H1 (cell line): ENCODE results near the gene PCDH9. TPM values are rescaled to one million over a fixed set of nuclear protein-coding genes. Genes with fewer than 3 reads are reported as not detected.

Experiments used
- CTCF ChIA-PET: fragments of 300-600 bp; sonication (Branson Sonifier 250); formaldehyde crosslinking; loops from one replicate; lab custom pipeline; 2021; ENCODE audit not compliant: partially characterized antibody; lab: Charles Lee
- POLR2A ChIA-PET: fragments of 300-600 bp; sonication (Branson Sonifier 250); formaldehyde crosslinking; loops from one replicate; lab custom pipeline; 2021; ENCODE audit warnings: inconsistent platforms; ENCODE audit not compliant: partially characterized antibody; lab: Charles Lee
- DNase-seq, 2 experiments: peaks; one replicate each; pipeline versions ENCODE4 v3.0.0 to v3.0.0-alpha.2; 2010 to 2022; ENCODE audit warnings: low spot score in 2 of 2, low read depth in 1 of 2, mixed read lengths in 1 of 2
- FAIRE-seq: peaks from 2 replicates; lab custom pipeline; 2011; peaks lifted over from hg19 to GRCh38; lab: Jason Lieb, UNC
- H2AFZ ChIP-seq: 2 replicates; pipeline ENCODE4 v1.8.1; 2012; ENCODE audit warnings: low read length, inconsistent platforms
- H2AK5ac ChIP-seq: 2 replicates; pipeline ENCODE4 v1.6.1; 2013; ENCODE audit warnings: low read depth, low read length
- H2BK120ac ChIP-seq: replicated peaks from 2 replicates; pipeline ENCODE3; 2013; ENCODE audit warnings: low read depth, low read length, inconsistent platforms
- H2BK12ac ChIP-seq: 2 replicates; pipeline ENCODE4 v1.6.1; 2013; ENCODE audit warnings: low read depth, low read length
- H2BK15ac ChIP-seq: 2 replicates; pipeline ENCODE4 v1.6.1; 2013; ENCODE audit warnings: low read length
- H2BK20ac ChIP-seq: 2 replicates; pipeline ENCODE4 v1.6.1; 2013; ENCODE audit warnings: low read length
- H2BK5ac ChIP-seq: 2 replicates; pipeline ENCODE4 v1.6.1; 2013; ENCODE audit warnings: low read depth, low read length
- H3K14ac ChIP-seq: 2 replicates; pipeline ENCODE4 v1.6.1; 2013; ENCODE audit warnings: inconsistent platforms; ENCODE audit not compliant: insufficient read length
- H3K18ac ChIP-seq: 2 replicates; pipeline ENCODE4 v1.6.1; 2013; ENCODE audit warnings: low read length; ENCODE audit errors: extremely low read depth
- H3K23ac ChIP-seq: 2 replicates; pipeline ENCODE4 v1.6.1; 2013; ENCODE audit warnings: inconsistent platforms; ENCODE audit not compliant: insufficient read length
- H3K23me2 ChIP-seq: 2 replicates; pipeline ENCODE4 v1.6.1; 2013; ENCODE audit warnings: low read depth, low read length
- H3K27ac ChIP-seq: 2 replicates; pipeline ENCODE4 v1.6.1; 2011; ENCODE audit warnings: low read depth, low read length, inconsistent platforms
- H3K27me3 ChIP-seq, 4 experiments: replicated peaks in 1 of 4; 1 replicate in 1 of 4; 2 replicates in 3 of 4; pipeline versions ENCODE4 v1.6.1 to v1.8.1; 2011 to 2013; ENCODE audit warnings: low read length in 3 of 4, mild to moderate bottlenecking in 3 of 4, inconsistent platforms in 2 of 4, mixed read lengths in 2 of 4, moderate library complexity in 1 of 4; ENCODE audit not compliant: control insufficient read depth in 3 of 4, insufficient read depth in 3 of 4; ENCODE audit errors: extremely low read depth in 1 of 4
- H3K36me3 ChIP-seq, 4 experiments: 2 replicates each; pipeline versions ENCODE4 v1.6.1 to v1.8.1; 2011 to 2013; ENCODE audit warnings: mild to moderate bottlenecking in 4 of 4, low read length in 3 of 4, moderate library complexity in 2 of 4, control low read depth in 1 of 4, inconsistent platforms in 1 of 4; ENCODE audit not compliant: insufficient read depth in 4 of 4, control insufficient read depth in 2 of 4
- H3K4ac ChIP-seq: replicated peaks from 2 replicates; pipeline ENCODE3; 2013; ENCODE audit warnings: low read length, low read depth, mixed read lengths, inconsistent platforms; ENCODE audit not compliant: insufficient read length
- H3K4me1 ChIP-seq, 4 experiments: replicated peaks in 1 of 4; 1 replicate in 1 of 4; 2 replicates in 3 of 4; pipeline versions ENCODE4 v1.6.1 to v1.8.1; 2011 to 2013; ENCODE audit warnings: low read length in 3 of 4, inconsistent platforms in 2 of 4, mixed read lengths in 1 of 4; ENCODE audit not compliant: insufficient read depth in 4 of 4, control insufficient read depth in 3 of 4
- H3K4me2 ChIP-seq, 2 experiments: 2 replicates each; pipeline versions ENCODE4 v1.6.1 to v1.8.1; 2011 to 2013; ENCODE audit warnings: low read depth in 2 of 2, low read length in 2 of 2, control low read depth in 1 of 2, inconsistent platforms in 1 of 2, mild to moderate bottlenecking in 1 of 2; ENCODE audit not compliant: insufficient read depth in 1 of 2
- H3K4me3 ChIP-seq, 4 experiments: fragments of 200-600, 300-600 bp in 1 of 4; sonication (generic), shearing (Covaris generic), sonication (Bioruptor Twin) in 1 of 4; 2 replicates each; pipeline versions ENCODE4 v1.5.1 to v1.8.1; 2011 to 2016; ENCODE audit warnings: low read length in 4 of 4, low read depth in 3 of 4, control low read depth in 2 of 4, inconsistent platforms in 2 of 4, mild to moderate bottlenecking in 2 of 4, mixed read lengths in 1 of 4, moderate library complexity in 1 of 4; ENCODE audit not compliant: insufficient read depth in 2 of 4; ENCODE audit errors: extremely low read depth in 1 of 4
- H3K56ac ChIP-seq: replicated peaks from 2 replicates; pipeline ENCODE3; 2013; ENCODE audit warnings: low read depth, mild to moderate bottlenecking, mixed read lengths, low read length, inconsistent platforms; ENCODE audit not compliant: insufficient read length
- H3K79me1 ChIP-seq: 2 replicates; pipeline ENCODE4 v1.6.1; 2013; ENCODE audit warnings: low read depth, low read length, control low read depth
- H3K79me2 ChIP-seq, 2 experiments: 2 replicates each; pipeline versions ENCODE4 v1.6.1 to v1.8.1; 2012 to 2013; ENCODE audit warnings: low read length in 2 of 2, mild to moderate bottlenecking in 2 of 2, inconsistent platforms in 1 of 2; ENCODE audit not compliant: insufficient read depth in 2 of 2, control insufficient read depth in 1 of 2
- H3K9ac ChIP-seq, 4 experiments: replicated peaks in 1 of 4; 1 replicate in 1 of 4; 2 replicates in 3 of 4; pipeline versions ENCODE4 v1.6.1 to v1.8.1; 2011 to 2013; ENCODE audit warnings: low read depth in 3 of 4, low read length in 3 of 4, control low read depth in 2 of 4, mild to moderate bottlenecking in 2 of 4, moderate library complexity in 2 of 4, inconsistent platforms in 1 of 4; ENCODE audit errors: extremely low read depth in 1 of 4
- H3K9me3 ChIP-seq, 2 experiments: 2 replicates each; pipeline versions ENCODE4 v1.6.1 to v1.8.1; 2012 to 2013; ENCODE audit warnings: mild to moderate bottlenecking in 2 of 2, moderate library complexity in 2 of 2, control low read depth in 1 of 2, inconsistent platforms in 1 of 2, low read depth in 1 of 2, low read length in 1 of 2, mixed read lengths in 1 of 2; ENCODE audit not compliant: insufficient read depth in 2 of 2
- H4K20me1 ChIP-seq, 2 experiments: replicated peaks in 1 of 2; 2 replicates each; pipeline versions ENCODE3 to v1.8.1; 2011 to 2013; ENCODE audit warnings: inconsistent platforms in 2 of 2, low read length in 2 of 2, mild to moderate bottlenecking in 1 of 2; ENCODE audit not compliant: insufficient read depth in 2 of 2, control insufficient read depth in 1 of 2
- H4K5ac ChIP-seq: 2 replicates; pipeline ENCODE4 v1.6.1; 2013; ENCODE audit warnings: low read length, low read depth, mixed read lengths, inconsistent platforms; ENCODE audit not compliant: insufficient read length
- H4K8ac ChIP-seq: 2 replicates; pipeline ENCODE4 v1.8.0; 2013; ENCODE audit warnings: mild to moderate bottlenecking, moderate library complexity, low read length, inconsistent platforms; ENCODE audit not compliant: insufficient read depth; ENCODE audit errors: extremely low read depth
- H4K91ac ChIP-seq: replicated peaks from 2 replicates; pipeline ENCODE3; 2013; ENCODE audit warnings: low read length, mixed read lengths, inconsistent platforms; ENCODE audit not compliant: insufficient read length
- ASH2L ChIP-seq: fragments of 200-600, 300-600 bp; sonication (generic); IDR thresholded peaks from one replicate; pipeline ENCODE4 v1.7.1; 2017; ENCODE audit warnings: low read length
- BRCA1 ChIP-seq: IDR thresholded peaks from 2 replicates; pipeline ENCODE4 v1.6.1; 2012; ENCODE audit warnings: low read depth, low read length, improper control_type of control experiment
- CHD1 ChIP-seq: IDR thresholded peaks from 2 replicates; pipeline ENCODE4 v1.6.1; 2012; ENCODE audit warnings: low read depth, low read length, improper control_type of control experiment
- E2F6 ChIP-seq: IDR thresholded peaks from 2 replicates; pipeline ENCODE4 v1.6.1; 2012; ENCODE audit warnings: inconsistent platforms
- GTF2F1 ChIP-seq: IDR thresholded peaks from 2 replicates; pipeline ENCODE4 v1.6.1; 2012; ENCODE audit warnings: low read depth, low read length, improper control_type of control experiment, borderline replicate concordance
- HDAC2 ChIP-seq, 2 experiments: fragments of 300-600 bp in 1 of 2; sonication (generic) in 1 of 2; IDR thresholded peaks; 2 replicates each; pipeline ENCODE4 v1.6.1; 2011 to 2012; ENCODE audit warnings: low read depth in 2 of 2, low read length in 2 of 2, mild to moderate bottlenecking in 2 of 2, moderate library complexity in 2 of 2, borderline replicate concordance in 1 of 2, inconsistent platforms in 1 of 2
- NANOG ChIP-seq: IDR thresholded peaks from 2 replicates; pipeline ENCODE4 v1.6.1; 2011; ENCODE audit warnings: low read length, low read depth, mild to moderate bottlenecking, inconsistent platforms; ENCODE audit not compliant: insufficient read depth, poor library complexity, severe bottlenecking
- POLR2A ChIP-seq, 2 experiments: IDR thresholded peaks; 1 replicate in 1 of 2; 2 replicates in 1 of 2; pipeline ENCODE4 v1.6.1; 2011; ENCODE audit warnings: low read depth in 2 of 2, low read length in 2 of 2, mild to moderate bottlenecking in 2 of 2; ENCODE audit errors: control extremely low read depth in 1 of 2
- POU5F1 ChIP-seq: IDR thresholded peaks from 2 replicates; pipeline ENCODE4 v1.6.1; 2011; ENCODE audit warnings: low read depth, mild to moderate bottlenecking, low read length, moderate library complexity
- RXRA ChIP-seq: IDR thresholded peaks from 2 replicates; pipeline ENCODE4 v1.6.1; 2011; ENCODE audit warnings: low read depth, mild to moderate bottlenecking, low read length, moderate library complexity; ENCODE audit not compliant: insufficient read depth
- SIRT6 ChIP-seq: IDR thresholded peaks from one replicate; pipeline ENCODE4 v1.7.1; 2012; ENCODE audit warnings: low read length, inconsistent platforms
- SIX5 ChIP-seq: IDR thresholded peaks from 2 replicates; pipeline ENCODE4 v1.6.1; 2011; ENCODE audit warnings: mild to moderate bottlenecking, low read depth, low read length
- TAF1 ChIP-seq: IDR thresholded peaks from 2 replicates; pipeline ENCODE4 v1.6.1; 2011; ENCODE audit warnings: mild to moderate bottlenecking, low read depth, low read length
- TBP ChIP-seq: IDR thresholded peaks from 2 replicates; pipeline ENCODE4 v1.6.1; 2011; ENCODE audit warnings: low read depth, low read length, improper control_type of control experiment
- WGBS, 2 experiments: shearing (Covaris generic) in 1 of 2; methylation state at CpG; one replicate each; pipeline versions ENCODE4 v1.1.6 to v1.1.7; 2013 to 2015; ENCODE audit warnings: low lambda C conversion rate in 2 of 2, mixed read lengths in 2 of 2, inconsistent platforms in 1 of 2, low coverage in 1 of 2, missing lambda C conversion rate in 1 of 2; ENCODE audit not compliant: insufficient replicate concordance in 2 of 2, insufficient coverage in 1 of 2, insufficient read length in 1 of 2; ENCODE audit errors: extremely low coverage in 1 of 2, missing lambda C conversion rate in 1 of 2; 5-methylcytosine and 5-hydroxymethylcytosine counted together
- polyA plus RNA-seq, 7 experiments: library from polyadenylated mRNA; depleted of rRNA in 3 of 7; stranded (reverse) in 5 of 7; unstranded in 2 of 7; fragments of >200 nt in 5 of 7; fragments of 200-250 nt in 2 of 7; gene quantifications; 1 replicate in 5 of 7; 2 replicates in 1 of 7; 4 replicates in 1 of 7; pipeline versions ENCODE4 v1.2.1 to v1.2.3, GENCODE V29; 2011 to 2013; ENCODE audit warnings: missing spikeins in 2 of 7, mixed read lengths in 2 of 7
- total RNA-seq: library from RNA; stranded (reverse); fragmentation: NEBNext Ultra II Directional; extraction: Animal tissue kit (Norgen Biotek cat#: 25700); gene quantifications from 2 replicates; pipeline ENCODE4 v1.2.1, GENCODE V29; 2021

The PCDH9 gene
- total and polyA plus RNA-seq, 2 of the 8 experiments (the other 6 are each of a cell fraction or from before 2014, with no cell fraction given): 0.12 to 0.60 TPM

GRCh38 chr13:67048821-67049150 is 181.3 kb downstream of the PCDH9 start:
- Histone ChIP-seq H3K23ac (no peak overlapping the region), H4K20me1 (no peaks in the 10 kb centered on the region), H3K79me2 (no peaks in the 10 kb centered on the region), H3K56ac (no peak overlapping the region), H3K4me1 (no peaks in the 10 kb centered on the region), H3K4me3 (no peak overlapping the region), H3K9me3 (no peaks in the 10 kb centered on the region), H4K5ac (no peak overlapping the region), H2BK15ac (no peak overlapping the region), H2BK120ac (no peak overlapping the region), H2BK12ac (no peak overlapping the region), H4K8ac (no peak overlapping the region), H3K27ac (no peak overlapping the region), H3K23me2 (no peaks in the 10 kb centered on the region), H3K4me2 (no peak overlapping the region), H3K4ac (no peak overlapping the region), H4K91ac (no peak overlapping the region), H3K27me3 (no peaks in the 10 kb centered on the region), H3K9ac (peak overlapping the region in 1 of 4 experiments; percentile 26; a peak in 2 of 7 replicates), H3K18ac (no peak overlapping the region), H2BK5ac (no peak overlapping the region), H2AK5ac (no peak overlapping the region), H3K14ac (no peak overlapping the region), H3K79me1 (no peaks in the 10 kb centered on the region), H2BK20ac (no peak overlapping the region), H3K36me3 (no peaks in the 10 kb centered on the region), H2AFZ (peak overlapping the region; percentile 70)
- TF ChIP-seq CHD1 (no peak), POU5F1 (no peak), SIX5 (no peak), E2F6 (no peak), HDAC2 (IDR thresholded peaks at IDR 0.05; ENCODE audit: borderline replicate concordance in 1 of 2, low read depth in 2 of 2, low read length in 2 of 2) (no peak), GTF2F1 (no peak), RXRA (no peak), BRCA1 (no peak), ASH2L (no peak), TBP (no peak), SIRT6 (no peak), NANOG (no peak), POLR2A (IDR thresholded peaks at IDR 0.05; ENCODE audit: control extremely low read depth in 1 of 2, low read depth in 2 of 2, low read length in 2 of 2) (no peak), TAF1 (no peak)
- WGBS, 2 experiments: 88% methylated on average over 2 of the region's 2 CpGs; no CpG with 5 or more reads in 1 of the 2 experiments
- no peak for FAIRE-seq
- POLR2A ChIA-PET: no interaction called here
- CTCF ChIA-PET: interaction anchor here (1.8 kb wide), 1 partner anchor 9 kb away, joined by 5 read pairs; no protein-coding TSS in a partner anchor
- no peak for DNase-seq
